Neural progenitor cell (in vitro differentiated cells): ENCODE data around the gene TLK2.

ENCODE experiments used
- EZH2 ChIP-seq: fragments of 200-600 bp; sonication (generic); IDR thresholded peaks from 2 replicates; pipeline ENCODE4 v1.6.1; 2017; ENCODE audit warnings: antibody characterized with exemption, mild to moderate bottlenecking, moderate library complexity
- TF ChIP-seq, protein P1 (sequence below): fragments of 200-600 bp; sonication (generic); IDR thresholded peaks from 2 replicates; pipeline ENCODE4 v1.5.1; 2017; ENCODE audit warnings: antibody characterized with exemption, mild to moderate bottlenecking

DNA sequence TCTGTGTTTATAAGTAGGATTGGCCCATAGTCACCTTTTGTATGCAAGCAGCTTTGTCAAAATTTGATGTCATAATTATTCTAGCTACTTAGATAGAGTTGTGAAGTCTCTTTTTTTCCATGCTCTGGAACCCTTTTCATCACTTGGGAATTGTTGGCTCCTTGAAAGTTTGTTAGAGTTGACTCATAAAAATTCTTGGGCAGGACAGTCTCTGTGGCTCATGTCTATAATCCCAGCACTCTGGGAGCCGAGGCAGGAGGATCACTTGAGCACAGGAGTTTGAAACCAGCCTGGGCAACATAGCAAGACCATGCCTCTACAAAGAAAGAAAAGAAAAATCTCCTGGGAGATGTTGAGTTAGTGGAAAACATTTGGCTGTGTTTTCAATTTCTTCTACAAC lies 103.1 kb downstream of the TLK2 start:
- TF ChIP-seq, protein P1, sequence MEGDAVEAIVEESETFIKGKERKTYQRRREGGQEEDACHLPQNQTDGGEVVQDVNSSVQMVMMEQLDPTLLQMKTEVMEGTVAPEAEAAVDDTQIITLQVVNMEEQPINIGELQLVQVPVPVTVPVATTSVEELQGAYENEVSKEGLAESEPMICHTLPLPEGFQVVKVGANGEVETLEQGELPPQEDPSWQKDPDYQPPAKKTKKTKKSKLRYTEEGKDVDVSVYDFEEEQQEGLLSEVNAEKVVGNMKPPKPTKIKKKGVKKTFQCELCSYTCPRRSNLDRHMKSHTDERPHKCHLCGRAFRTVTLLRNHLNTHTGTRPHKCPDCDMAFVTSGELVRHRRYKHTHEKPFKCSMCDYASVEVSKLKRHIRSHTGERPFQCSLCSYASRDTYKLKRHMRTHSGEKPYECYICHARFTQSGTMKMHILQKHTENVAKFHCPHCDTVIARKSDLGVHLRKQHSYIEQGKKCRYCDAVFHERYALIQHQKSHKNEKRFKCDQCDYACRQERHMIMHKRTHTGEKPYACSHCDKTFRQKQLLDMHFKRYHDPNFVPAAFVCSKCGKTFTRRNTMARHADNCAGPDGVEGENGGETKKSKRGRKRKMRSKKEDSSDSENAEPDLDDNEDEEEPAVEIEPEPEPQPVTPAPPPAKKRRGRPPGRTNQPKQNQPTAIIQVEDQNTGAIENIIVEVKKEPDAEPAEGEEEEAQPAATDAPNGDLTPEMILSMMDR, result no peak
- no peak for TF ChIP-seq EZH2
